GM20000 (cell line): ENCODE measurements around the gene FUT1.

Experiments used
- DNase-seq: peaks from one replicate; pipeline ENCODE4 v3.0.0; 2012; ENCODE audit warnings: low spot score
- TF ChIP-seq, protein P1 (sequence below): IDR thresholded peaks from 2 replicates; pipeline ENCODE4 v1.5.1; 2012; ENCODE audit warnings: mild to moderate bottlenecking, control low read depth; ENCODE audit errors: extremely low read depth, missing control alignments

The FUT1 gene

DNA sequence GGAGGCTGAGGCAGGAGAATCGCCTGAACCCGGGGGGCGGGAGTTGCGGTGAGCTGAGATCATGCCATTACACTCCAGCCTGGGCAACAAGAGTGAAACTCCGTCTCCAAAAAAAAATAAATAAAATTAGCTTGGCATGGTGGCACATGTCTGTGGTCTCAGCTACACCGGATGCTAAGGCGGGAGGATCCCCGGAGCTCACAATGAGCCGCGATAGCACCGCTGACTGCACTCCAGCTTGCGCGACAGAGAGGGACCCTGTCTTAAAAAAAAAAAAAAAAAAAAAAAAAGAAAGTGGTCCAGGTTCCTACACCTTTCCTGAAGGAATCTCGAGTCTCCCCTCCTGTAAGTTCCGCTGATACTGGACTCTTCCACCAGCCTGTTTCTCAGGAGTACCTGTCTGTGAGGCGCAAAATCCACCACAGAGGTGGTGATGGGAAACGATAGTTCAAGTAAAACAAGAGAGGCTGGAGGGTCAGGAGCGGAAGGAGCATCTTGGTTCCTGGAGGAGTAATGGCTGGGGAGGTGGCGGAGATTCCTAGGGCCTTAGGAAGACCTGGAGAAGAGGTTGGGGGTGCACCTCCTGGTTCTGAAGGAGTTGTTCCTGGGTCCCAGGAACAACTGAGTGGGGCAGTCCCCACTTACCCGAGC lies 471 bp downstream of the FUT1 start:
- DNase-seq = no peak
- TF ChIP-seq, protein P1, sequence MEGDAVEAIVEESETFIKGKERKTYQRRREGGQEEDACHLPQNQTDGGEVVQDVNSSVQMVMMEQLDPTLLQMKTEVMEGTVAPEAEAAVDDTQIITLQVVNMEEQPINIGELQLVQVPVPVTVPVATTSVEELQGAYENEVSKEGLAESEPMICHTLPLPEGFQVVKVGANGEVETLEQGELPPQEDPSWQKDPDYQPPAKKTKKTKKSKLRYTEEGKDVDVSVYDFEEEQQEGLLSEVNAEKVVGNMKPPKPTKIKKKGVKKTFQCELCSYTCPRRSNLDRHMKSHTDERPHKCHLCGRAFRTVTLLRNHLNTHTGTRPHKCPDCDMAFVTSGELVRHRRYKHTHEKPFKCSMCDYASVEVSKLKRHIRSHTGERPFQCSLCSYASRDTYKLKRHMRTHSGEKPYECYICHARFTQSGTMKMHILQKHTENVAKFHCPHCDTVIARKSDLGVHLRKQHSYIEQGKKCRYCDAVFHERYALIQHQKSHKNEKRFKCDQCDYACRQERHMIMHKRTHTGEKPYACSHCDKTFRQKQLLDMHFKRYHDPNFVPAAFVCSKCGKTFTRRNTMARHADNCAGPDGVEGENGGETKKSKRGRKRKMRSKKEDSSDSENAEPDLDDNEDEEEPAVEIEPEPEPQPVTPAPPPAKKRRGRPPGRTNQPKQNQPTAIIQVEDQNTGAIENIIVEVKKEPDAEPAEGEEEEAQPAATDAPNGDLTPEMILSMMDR = no peak

DNA sequence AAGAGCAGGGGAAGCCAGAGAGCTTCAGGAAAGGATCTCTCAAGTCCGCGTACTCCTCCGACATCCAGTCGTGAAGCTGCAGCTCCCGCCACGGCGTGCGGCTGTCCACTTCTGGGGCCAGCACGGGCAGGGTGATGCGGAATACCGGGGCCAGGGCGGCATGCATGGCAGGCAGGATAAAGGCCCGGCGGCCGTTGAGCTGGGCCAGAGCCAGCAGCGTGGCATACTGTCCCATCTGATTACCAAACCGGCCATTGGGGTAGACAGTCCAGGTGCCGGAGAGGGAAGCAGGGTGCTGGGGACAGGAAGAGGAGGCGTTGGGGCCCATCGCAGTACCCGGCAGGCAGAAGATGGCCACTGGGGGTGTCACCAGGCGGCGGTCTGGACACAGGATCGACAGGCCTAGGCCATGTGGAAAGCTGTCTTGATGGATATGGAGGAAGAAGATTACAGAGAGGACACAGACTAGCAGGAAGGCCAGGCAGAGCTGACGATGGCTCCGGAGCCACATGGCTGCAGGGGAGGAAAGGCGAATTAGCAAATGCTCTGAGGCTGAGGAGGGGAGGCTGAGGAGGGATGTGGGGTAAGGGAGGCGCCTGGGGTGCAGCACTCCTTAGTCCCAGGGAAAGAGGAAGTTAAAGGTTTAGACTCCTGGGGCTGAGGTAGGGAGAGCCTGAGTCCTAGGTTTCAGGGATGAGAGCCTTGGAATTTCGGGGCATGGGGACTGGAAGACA lies 1.5 kb downstream of the FUT1 start:
- TF ChIP-seq, protein P1 = no peak
- DNase-seq = no peak

DNA sequence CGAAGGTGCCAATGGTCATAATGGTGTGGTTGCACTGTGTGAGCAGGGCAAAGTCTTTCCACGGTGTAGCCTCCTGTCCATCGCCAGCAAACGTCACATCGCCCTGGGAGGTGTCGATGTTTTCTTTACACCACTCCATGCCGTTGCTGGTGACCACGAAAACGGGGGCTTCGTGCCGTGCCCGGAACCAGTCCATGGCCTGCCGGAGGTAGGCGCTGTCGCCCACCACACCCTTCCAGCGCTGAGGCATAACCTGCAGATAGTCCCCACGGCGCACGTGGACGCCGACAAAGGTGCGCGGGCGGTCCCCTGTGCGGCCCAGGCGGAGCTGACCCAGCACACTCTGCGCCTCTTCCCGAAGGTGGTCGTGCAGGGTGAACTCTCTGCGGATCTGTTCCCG lies 2.1 kb downstream of the FUT1 start:
- DNase-seq = no peak
- TF ChIP-seq, protein P1 = no peak

DNA sequence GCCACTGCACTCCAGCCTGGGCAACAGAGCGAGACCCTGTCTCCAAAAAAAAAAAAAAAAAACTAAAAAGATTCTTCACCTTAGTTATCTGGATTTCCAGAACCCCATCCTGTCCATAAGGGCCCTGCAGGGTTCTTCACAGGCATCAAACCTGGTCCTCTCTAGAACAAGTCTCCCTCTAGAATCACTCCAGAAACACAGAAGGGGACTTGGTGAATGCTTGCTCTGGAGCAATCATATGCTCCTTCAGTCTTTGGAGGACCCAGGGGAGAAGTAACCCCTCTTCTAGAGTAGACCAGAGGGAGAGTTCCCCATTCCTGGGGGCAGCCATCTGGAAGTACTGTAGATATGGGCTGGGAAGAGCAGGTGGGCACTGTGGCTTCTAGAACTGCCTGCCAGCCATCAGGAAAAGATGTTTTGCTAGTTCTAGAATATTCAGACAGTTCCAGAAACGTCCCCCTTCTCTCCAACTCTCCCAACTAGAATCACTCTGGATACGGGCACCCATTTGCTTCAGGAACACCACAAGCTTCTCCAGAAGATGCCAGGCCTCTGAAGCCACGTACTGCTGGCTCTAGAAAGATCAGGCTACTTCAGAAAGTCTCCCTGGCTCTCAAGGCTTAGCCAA lies 2.8 kb downstream of the FUT1 start:
- DNase-seq = no peak
- TF ChIP-seq, protein P1 = no peak

DNA sequence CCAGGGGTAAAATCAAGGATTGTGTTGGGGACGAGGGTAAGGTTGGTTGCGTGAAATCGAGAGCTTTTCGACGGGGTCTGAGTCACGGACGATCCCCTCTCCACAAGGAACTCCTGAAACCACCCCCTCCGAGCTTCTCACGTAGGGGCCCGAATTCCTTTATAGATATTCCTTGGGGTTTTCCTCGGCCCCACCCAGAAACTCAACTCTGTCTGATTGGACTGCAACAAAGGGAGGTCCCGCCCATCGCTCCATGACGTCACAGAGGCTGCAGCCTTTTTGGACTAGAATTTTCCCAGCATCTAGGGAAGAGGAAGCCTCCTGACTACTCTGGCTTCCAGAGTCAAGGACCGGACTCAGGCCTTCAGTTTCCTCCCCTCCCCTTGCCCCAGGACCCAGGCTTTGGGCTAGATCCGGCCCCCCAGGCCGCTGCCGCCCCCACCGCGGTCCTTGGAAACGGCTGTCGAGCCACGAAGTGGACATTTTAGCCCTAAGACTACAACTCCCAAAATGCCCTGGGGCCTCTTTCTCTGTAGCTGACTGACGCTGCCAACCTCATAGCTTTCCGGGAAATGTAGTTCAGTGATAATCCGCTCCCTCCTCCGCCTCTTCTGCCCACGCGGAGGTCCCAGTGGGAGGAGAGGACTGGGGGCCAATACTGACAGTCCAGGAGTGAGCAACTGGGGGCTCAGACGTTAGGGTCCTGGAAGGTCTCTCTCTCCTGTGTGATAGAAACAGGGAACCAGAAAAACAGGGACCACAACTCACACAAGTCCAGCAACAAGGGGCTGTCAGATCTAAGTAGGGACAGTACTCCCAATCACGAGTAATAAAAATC lies 5.5 kb downstream of the FUT1 start, which contains the start of gene IZUMO1:
IZUMO1 (minus strand) TSS at position 172 of the 838 bp plus-strand sequence. CDS start 1,050 bp downstream, outside the sequence.
- TF ChIP-seq, protein P1 = no peak
- peak; percentile 76 for DNase-seq

DNA sequence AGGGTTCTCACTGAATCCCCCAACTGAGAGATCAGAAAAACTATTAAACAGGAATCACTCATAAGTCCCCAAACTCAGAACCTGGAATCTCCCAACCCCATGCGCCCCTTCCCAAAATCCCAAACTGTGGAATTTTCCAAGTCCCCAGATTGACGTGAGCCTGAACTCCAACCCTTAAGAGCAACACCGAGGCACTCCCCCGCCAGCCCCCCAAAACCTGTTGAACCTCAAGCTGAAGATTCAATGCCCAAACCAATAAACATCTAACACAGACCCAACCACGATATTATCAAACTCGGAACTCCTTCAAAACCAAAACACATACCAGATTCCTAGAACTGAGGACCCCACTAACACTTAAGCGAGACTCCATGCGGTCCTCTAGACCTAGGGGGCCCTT lies 6.3 kb downstream of the FUT1 start:
- DNase-seq = no peak
- TF ChIP-seq, protein P1 = no peak
